KOPT-K1 (cell line): ENCODE measurements around the gene SLC35F4.

Experiments
- H3K27ac ChIP-seq: fragments of 200-600 bp; sonication (generic); 2 replicates; pipeline ENCODE4 v1.5.1; 2016; ENCODE audit warnings: antibody characterized with exemption, mild to moderate bottlenecking, low read depth, low read length; ENCODE audit not compliant: poor library complexity, severe bottlenecking
- H3K36me3 ChIP-seq: fragments of 200-600 bp; sonication (generic); 2 replicates; pipeline ENCODE4 v1.5.1; 2017; ENCODE audit warnings: antibody characterized with exemption, mild to moderate bottlenecking, low read length, moderate library complexity; ENCODE audit not compliant: insufficient read depth
- H3K9me3 ChIP-seq: fragments of 200-600 bp; sonication (generic); 2 replicates; pipeline ENCODE4 v1.5.1; 2017; ENCODE audit warnings: antibody characterized with exemption, low read length, mild to moderate bottlenecking; ENCODE audit not compliant: insufficient read depth, poor library complexity, severe bottlenecking

SLC35F4 gene

GRCh38 chr14:57610631-57611030 lies 255.3 kb downstream of the SLC35F4 start:
- Histone ChIP-seq H3K36me3 (no peaks in the 10 kb centered on the region), H3K27ac (no peak overlapping the region), H3K9me3 (no peaks in the 10 kb centered on the region)

- Histone ChIP-seq H3K27ac (no peak overlapping the region), H3K36me3 (no peaks in the 10 kb centered on the region), H3K9me3 (no peaks in the 10 kb centered on the region)
Observed at GRCh38 chr14:57609192-57610075, 256.5 kb downstream of the SLC35F4 start.

- Histone ChIP-seq H3K36me3 (no peaks in the 10 kb centered on the region), H3K9me3 (no peaks in the 10 kb centered on the region), H3K27ac (no peak overlapping the region)
Observed at GRCh38 chr14:57607086-57607485, 258.8 kb downstream of the SLC35F4 start.

GRCh38 chr14:57583396-57583795 lies 282.5 kb downstream of the SLC35F4 start:
- Histone ChIP-seq H3K36me3 (no peaks in the 10 kb centered on the region), H3K9me3 (no peaks in the 10 kb centered on the region), H3K27ac (no peak overlapping the region)

- no peak overlapping the region for H3K27ac ChIP-seq
- H3K9me3 ChIP-seq, result no peaks in the 10 kb centered on the region
- H3K36me3 ChIP-seq, result no peaks in the 10 kb centered on the region
Observed at GRCh38 chr14:57582746-57583145, 283.1 kb downstream of the SLC35F4 start.

GRCh38 chr14:57578801-57579200 lies 287.1 kb downstream of the SLC35F4 start:
- Histone ChIP-seq H3K36me3 (no peaks in the 10 kb centered on the region), H3K27ac (no peak overlapping the region), H3K9me3 (no peaks in the 10 kb centered on the region)

GRCh38 chr14:57576498-57576897 lies 289.4 kb downstream of the SLC35F4 start:
- H3K36me3 ChIP-seq, result no peaks in the 10 kb centered on the region
- H3K27ac ChIP-seq, result no peak overlapping the region
- no peaks in the 10 kb centered on the region for H3K9me3 ChIP-seq

GRCh38 chr14:57575482-57575881 lies 290.4 kb downstream of the SLC35F4 start:
- no peak overlapping the region for H3K27ac ChIP-seq
- no peaks in the 10 kb centered on the region for H3K36me3 ChIP-seq
- no peaks in the 10 kb centered on the region for H3K9me3 ChIP-seq

GRCh38 chr14:57574617-57575288 lies 291.1 kb downstream of the SLC35F4 start:
- Histone ChIP-seq H3K9me3 (no peaks in the 10 kb centered on the region), H3K36me3 (no peaks in the 10 kb centered on the region), H3K27ac (no peak overlapping the region)

GRCh38 chr14:57573173-57573572 lies 292.7 kb downstream of the SLC35F4 start:
- Histone ChIP-seq H3K9me3 (no peaks in the 10 kb centered on the region), H3K36me3 (no peaks in the 10 kb centered on the region), H3K27ac (no peak overlapping the region)

- no peaks in the 10 kb centered on the region for H3K36me3 ChIP-seq
- H3K9me3 ChIP-seq, result no peaks in the 10 kb centered on the region
Observed at GRCh38 chr14:57568554-57568953, 297.3 kb downstream of the SLC35F4 start.

GRCh38 chr14:57567220-57567619 lies 298.7 kb downstream of the SLC35F4 start:
- Histone ChIP-seq H3K27ac (no peak overlapping the region), H3K36me3 (no peaks in the 10 kb centered on the region), H3K9me3 (no peaks in the 10 kb centered on the region)

More at GRCh38 chr14:57568554-57568953, 297.3 kb downstream of the SLC35F4 start:
- no peak overlapping the region for H3K27ac ChIP-seq

GRCh38 chr14:57560681-57561080 lies 305.2 kb downstream of the SLC35F4 start:
- no peaks in the 10 kb centered on the region for H3K36me3 ChIP-seq
- H3K27ac ChIP-seq, result no peak overlapping the region
- H3K9me3 ChIP-seq, result no peaks in the 10 kb centered on the region

- no peaks in the 10 kb centered on the region for H3K36me3 ChIP-seq
- H3K27ac ChIP-seq, result no peak overlapping the region
Observed at GRCh38 chr14:57559576-57559975, 306.3 kb downstream of the SLC35F4 start.

GRCh38 chr14:57549765-57550420 lies 316.0 kb downstream of the SLC35F4 start:
- Histone ChIP-seq H3K36me3 (no peaks in the 10 kb centered on the region), H3K9me3 (peaks cover 5% of the 10 kb centered on the region), H3K27ac (no peak overlapping the region)

More at GRCh38 chr14:57559576-57559975, 306.3 kb downstream of the SLC35F4 start:
- H3K9me3 ChIP-seq, result peaks cover 4% of the 10 kb centered on the region
